H1 (cell line): Measurements from ENCODE around the gene ERVV-1. TPM values are rescaled to one million over a fixed set of nuclear protein-coding genes. Genes with fewer than 3 reads are reported as not detected.

Experiments used
- CTCF ChIA-PET: fragments of 300-600 bp; sonication (Branson Sonifier 250); formaldehyde crosslinking; loops from one replicate; lab custom pipeline; 2021; ENCODE audit not compliant: partially characterized antibody; lab: Charles Lee
- POLR2A ChIA-PET: fragments of 300-600 bp; sonication (Branson Sonifier 250); formaldehyde crosslinking; loops from one replicate; lab custom pipeline; 2021; ENCODE audit warnings: inconsistent platforms; ENCODE audit not compliant: partially characterized antibody; lab: Charles Lee
- DNase-seq, 2 experiments: peaks; one replicate each; pipeline versions ENCODE4 v3.0.0 to v3.0.0-alpha.2; 2010 to 2022; ENCODE audit warnings: low spot score in 2 of 2, low read depth in 1 of 2, mixed read lengths in 1 of 2
- FAIRE-seq: peaks from 2 replicates; lab custom pipeline; 2011; peaks lifted over from hg19 to GRCh38; lab: Jason Lieb, UNC
- H2AFZ ChIP-seq: 2 replicates; pipeline ENCODE4 v1.8.1; 2012; ENCODE audit warnings: low read length, inconsistent platforms
- H2AK5ac ChIP-seq: 2 replicates; pipeline ENCODE4 v1.6.1; 2013; ENCODE audit warnings: low read depth, low read length
- H2BK120ac ChIP-seq: replicated peaks from 2 replicates; pipeline ENCODE3; 2013; ENCODE audit warnings: low read depth, low read length, inconsistent platforms
- H2BK12ac ChIP-seq: 2 replicates; pipeline ENCODE4 v1.6.1; 2013; ENCODE audit warnings: low read depth, low read length
- H2BK15ac ChIP-seq: 2 replicates; pipeline ENCODE4 v1.6.1; 2013; ENCODE audit warnings: low read length
- H2BK20ac ChIP-seq: 2 replicates; pipeline ENCODE4 v1.6.1; 2013; ENCODE audit warnings: low read length
- H2BK5ac ChIP-seq: 2 replicates; pipeline ENCODE4 v1.6.1; 2013; ENCODE audit warnings: low read depth, low read length
- H3K14ac ChIP-seq: 2 replicates; pipeline ENCODE4 v1.6.1; 2013; ENCODE audit warnings: inconsistent platforms; ENCODE audit not compliant: insufficient read length
- H3K18ac ChIP-seq: 2 replicates; pipeline ENCODE4 v1.6.1; 2013; ENCODE audit warnings: low read length; ENCODE audit errors: extremely low read depth
- H3K23ac ChIP-seq: 2 replicates; pipeline ENCODE4 v1.6.1; 2013; ENCODE audit warnings: inconsistent platforms; ENCODE audit not compliant: insufficient read length
- H3K23me2 ChIP-seq: 2 replicates; pipeline ENCODE4 v1.6.1; 2013; ENCODE audit warnings: low read depth, low read length
- H3K27ac ChIP-seq: 2 replicates; pipeline ENCODE4 v1.6.1; 2011; ENCODE audit warnings: low read depth, low read length, inconsistent platforms
- H3K27me3 ChIP-seq, 4 experiments: replicated peaks in 1 of 4; 1 replicate in 1 of 4; 2 replicates in 3 of 4; pipeline versions ENCODE4 v1.6.1 to v1.8.1; 2011 to 2013; ENCODE audit warnings: low read length in 3 of 4, mild to moderate bottlenecking in 3 of 4, inconsistent platforms in 2 of 4, mixed read lengths in 2 of 4, moderate library complexity in 1 of 4; ENCODE audit not compliant: control insufficient read depth in 3 of 4, insufficient read depth in 3 of 4; ENCODE audit errors: extremely low read depth in 1 of 4
- H3K36me3 ChIP-seq, 4 experiments: 2 replicates each; pipeline versions ENCODE4 v1.6.1 to v1.8.1; 2011 to 2013; ENCODE audit warnings: mild to moderate bottlenecking in 4 of 4, low read length in 3 of 4, moderate library complexity in 2 of 4, control low read depth in 1 of 4, inconsistent platforms in 1 of 4; ENCODE audit not compliant: insufficient read depth in 4 of 4, control insufficient read depth in 2 of 4
- H3K4ac ChIP-seq: replicated peaks from 2 replicates; pipeline ENCODE3; 2013; ENCODE audit warnings: low read length, low read depth, mixed read lengths, inconsistent platforms; ENCODE audit not compliant: insufficient read length
- H3K4me1 ChIP-seq, 4 experiments: replicated peaks in 1 of 4; 1 replicate in 1 of 4; 2 replicates in 3 of 4; pipeline versions ENCODE4 v1.6.1 to v1.8.1; 2011 to 2013; ENCODE audit warnings: low read length in 3 of 4, inconsistent platforms in 2 of 4, mixed read lengths in 1 of 4; ENCODE audit not compliant: insufficient read depth in 4 of 4, control insufficient read depth in 3 of 4
- H3K4me2 ChIP-seq, 2 experiments: 2 replicates each; pipeline versions ENCODE4 v1.6.1 to v1.8.1; 2011 to 2013; ENCODE audit warnings: low read depth in 2 of 2, low read length in 2 of 2, control low read depth in 1 of 2, inconsistent platforms in 1 of 2, mild to moderate bottlenecking in 1 of 2; ENCODE audit not compliant: insufficient read depth in 1 of 2
- H3K4me3 ChIP-seq, 4 experiments: fragments of 200-600, 300-600 bp in 1 of 4; sonication (generic), shearing (Covaris generic), sonication (Bioruptor Twin) in 1 of 4; 2 replicates each; pipeline versions ENCODE4 v1.5.1 to v1.8.1; 2011 to 2016; ENCODE audit warnings: low read length in 4 of 4, low read depth in 3 of 4, control low read depth in 2 of 4, inconsistent platforms in 2 of 4, mild to moderate bottlenecking in 2 of 4, mixed read lengths in 1 of 4, moderate library complexity in 1 of 4; ENCODE audit not compliant: insufficient read depth in 2 of 4; ENCODE audit errors: extremely low read depth in 1 of 4
- H3K56ac ChIP-seq: replicated peaks from 2 replicates; pipeline ENCODE3; 2013; ENCODE audit warnings: low read depth, mild to moderate bottlenecking, mixed read lengths, low read length, inconsistent platforms; ENCODE audit not compliant: insufficient read length
- H3K79me1 ChIP-seq: 2 replicates; pipeline ENCODE4 v1.6.1; 2013; ENCODE audit warnings: low read depth, low read length, control low read depth
- H3K79me2 ChIP-seq, 2 experiments: 2 replicates each; pipeline versions ENCODE4 v1.6.1 to v1.8.1; 2012 to 2013; ENCODE audit warnings: low read length in 2 of 2, mild to moderate bottlenecking in 2 of 2, inconsistent platforms in 1 of 2; ENCODE audit not compliant: insufficient read depth in 2 of 2, control insufficient read depth in 1 of 2
- H3K9ac ChIP-seq, 4 experiments: replicated peaks in 1 of 4; 1 replicate in 1 of 4; 2 replicates in 3 of 4; pipeline versions ENCODE4 v1.6.1 to v1.8.1; 2011 to 2013; ENCODE audit warnings: low read depth in 3 of 4, low read length in 3 of 4, control low read depth in 2 of 4, mild to moderate bottlenecking in 2 of 4, moderate library complexity in 2 of 4, inconsistent platforms in 1 of 4; ENCODE audit errors: extremely low read depth in 1 of 4
- H3K9me3 ChIP-seq, 2 experiments: 2 replicates each; pipeline versions ENCODE4 v1.6.1 to v1.8.1; 2012 to 2013; ENCODE audit warnings: mild to moderate bottlenecking in 2 of 2, moderate library complexity in 2 of 2, control low read depth in 1 of 2, inconsistent platforms in 1 of 2, low read depth in 1 of 2, low read length in 1 of 2, mixed read lengths in 1 of 2; ENCODE audit not compliant: insufficient read depth in 2 of 2
- H4K20me1 ChIP-seq, 2 experiments: replicated peaks in 1 of 2; 2 replicates each; pipeline versions ENCODE3 to v1.8.1; 2011 to 2013; ENCODE audit warnings: inconsistent platforms in 2 of 2, low read length in 2 of 2, mild to moderate bottlenecking in 1 of 2; ENCODE audit not compliant: insufficient read depth in 2 of 2, control insufficient read depth in 1 of 2
- H4K5ac ChIP-seq: 2 replicates; pipeline ENCODE4 v1.6.1; 2013; ENCODE audit warnings: low read length, low read depth, mixed read lengths, inconsistent platforms; ENCODE audit not compliant: insufficient read length
- H4K8ac ChIP-seq: 2 replicates; pipeline ENCODE4 v1.8.0; 2013; ENCODE audit warnings: mild to moderate bottlenecking, moderate library complexity, low read length, inconsistent platforms; ENCODE audit not compliant: insufficient read depth; ENCODE audit errors: extremely low read depth
- H4K91ac ChIP-seq: replicated peaks from 2 replicates; pipeline ENCODE3; 2013; ENCODE audit warnings: low read length, mixed read lengths, inconsistent platforms; ENCODE audit not compliant: insufficient read length
- ATF3 ChIP-seq: IDR thresholded peaks from 2 replicates; pipeline ENCODE4 v1.6.1; 2011; ENCODE audit warnings: low read depth, mild to moderate bottlenecking, low read length; ENCODE audit not compliant: insufficient read depth
- CBX8 ChIP-seq: fragments of 300-800, 300-1000 bp; sonication (generic); IDR thresholded peaks from 2 replicates; pipeline ENCODE4 v1.7.1; 2016; ENCODE audit warnings: low read depth, low read length, borderline replicate concordance
- CHD1 ChIP-seq: IDR thresholded peaks from 2 replicates; pipeline ENCODE4 v1.6.1; 2012; ENCODE audit warnings: low read depth, low read length, improper control_type of control experiment
- KDM1A ChIP-seq: fragments of 200-600, 300-600 bp; sonication (generic); IDR thresholded peaks from 2 replicates; pipeline ENCODE4 v1.7.1; 2016; ENCODE audit warnings: mild to moderate bottlenecking, low read length, borderline replicate concordance
- NANOG ChIP-seq: IDR thresholded peaks from 2 replicates; pipeline ENCODE4 v1.6.1; 2011; ENCODE audit warnings: low read length, low read depth, mild to moderate bottlenecking, inconsistent platforms; ENCODE audit not compliant: insufficient read depth, poor library complexity, severe bottlenecking
- POLR2A ChIP-seq, 2 experiments: IDR thresholded peaks; 1 replicate in 1 of 2; 2 replicates in 1 of 2; pipeline ENCODE4 v1.6.1; 2011; ENCODE audit warnings: low read depth in 2 of 2, low read length in 2 of 2, mild to moderate bottlenecking in 2 of 2; ENCODE audit errors: control extremely low read depth in 1 of 2
- RAD21 ChIP-seq, 2 experiments: IDR thresholded peaks in 1 of 2; conservative IDR thresholded peaks in 1 of 2; 2 replicates each; pipeline ENCODE4 v1.6.1; 2011; ENCODE audit warnings: low read depth in 2 of 2, low read length in 2 of 2, improper control_type of control experiment in 1 of 2, inconsistent platforms in 1 of 2, mild to moderate bottlenecking in 1 of 2, moderate library complexity in 1 of 2
- SIN3A ChIP-seq, 2 experiments: IDR thresholded peaks in 1 of 2; conservative IDR thresholded peaks in 1 of 2; 2 replicates each; pipeline ENCODE4 v1.6.1; 2011 to 2012; ENCODE audit warnings: low read length in 2 of 2, improper control_type of control experiment in 1 of 2, low read depth in 1 of 2, mild to moderate bottlenecking in 1 of 2
- SUZ12 ChIP-seq: fragments of 200-600 bp; sonication (generic); IDR thresholded peaks from 2 replicates; pipeline ENCODE4 v1.6.1; 2012; ENCODE audit warnings: mild to moderate bottlenecking, inconsistent platforms, low read length, moderate library complexity, mixed read lengths
- TBP ChIP-seq: IDR thresholded peaks from 2 replicates; pipeline ENCODE4 v1.6.1; 2011; ENCODE audit warnings: low read depth, low read length, improper control_type of control experiment
- TCF12 ChIP-seq: IDR thresholded peaks from 2 replicates; pipeline ENCODE4 v1.6.1; 2011; ENCODE audit warnings: low read depth, mild to moderate bottlenecking, low read length
- YY1 ChIP-seq: IDR thresholded peaks from 2 replicates; pipeline ENCODE4 v1.6.1; 2011; ENCODE audit warnings: low read depth, mild to moderate bottlenecking, low read length
- WGBS, 2 experiments: shearing (Covaris generic) in 1 of 2; methylation state at CpG; one replicate each; pipeline versions ENCODE4 v1.1.6 to v1.1.7; 2013 to 2015; ENCODE audit warnings: low lambda C conversion rate in 2 of 2, mixed read lengths in 2 of 2, inconsistent platforms in 1 of 2, low coverage in 1 of 2, missing lambda C conversion rate in 1 of 2; ENCODE audit not compliant: insufficient replicate concordance in 2 of 2, insufficient coverage in 1 of 2, insufficient read length in 1 of 2; ENCODE audit errors: extremely low coverage in 1 of 2, missing lambda C conversion rate in 1 of 2; 5-methylcytosine and 5-hydroxymethylcytosine counted together
- polyA plus RNA-seq, 7 experiments: library from polyadenylated mRNA; depleted of rRNA in 3 of 7; stranded (reverse) in 5 of 7; unstranded in 2 of 7; fragments of >200 nt in 5 of 7; fragments of 200-250 nt in 2 of 7; gene quantifications; 1 replicate in 5 of 7; 2 replicates in 1 of 7; 4 replicates in 1 of 7; pipeline versions ENCODE4 v1.2.1 to v1.2.3, GENCODE V29; 2011 to 2013; ENCODE audit warnings: missing spikeins in 2 of 7, mixed read lengths in 2 of 7
- total RNA-seq: library from RNA; stranded (reverse); fragmentation: NEBNext Ultra II Directional; extraction: Animal tissue kit (Norgen Biotek cat#: 25700); gene quantifications from 2 replicates; pipeline ENCODE4 v1.2.1, GENCODE V29; 2021
- TF ChIP-seq, protein P1 (sequence below): IDR thresholded peaks from 2 replicates; pipeline ENCODE4 v1.6.1; 2012; ENCODE audit warnings: inconsistent platforms

The ERVV-1 gene
- total and polyA plus RNA-seq, 2 of the 8 experiments (the other 6 are each of a cell fraction or from before 2014, with no cell fraction given) = not detected

GRCh38 chr19:53019684-53020083 is 6.0 kb downstream of the ERVV-1 start:
- Histone ChIP-seq H3K14ac (no peak overlapping the region), H3K4me2 (no peak overlapping the region), H2BK5ac (no peak overlapping the region), H4K5ac (no peak overlapping the region), H3K27me3 (no peaks in the 10 kb centered on the region), H3K4me1 (no peaks in the 10 kb centered on the region), H4K20me1 (no peaks in the 10 kb centered on the region), H3K79me2 (no peaks in the 10 kb centered on the region), H3K27ac (no peak overlapping the region), H3K9ac (no peak overlapping the region), H3K23ac (no peak overlapping the region), H3K18ac (no peak overlapping the region), H2BK20ac (no peak overlapping the region), H3K79me1 (no peaks in the 10 kb centered on the region), H2AK5ac (no peak overlapping the region), H2BK15ac (no peak overlapping the region), H4K8ac (no peak overlapping the region), H3K4ac (no peak overlapping the region), H3K23me2 (no peaks in the 10 kb centered on the region), H2BK120ac (no peak overlapping the region), H3K4me3 (no peak overlapping the region), H3K9me3 (no peaks in the 10 kb centered on the region), H4K91ac (no peak overlapping the region), H3K36me3 (no peaks in the 10 kb centered on the region), H2BK12ac (no peak overlapping the region), H3K56ac (no peak overlapping the region), H2AFZ (no peak overlapping the region)
- FAIRE-seq (peak; percentile 65), DNase-seq (peak; percentile 47 to 74)
- CTCF ChIA-PET = interaction anchor here (0.8 to 5.0 kb wide), 23 partner anchors 9 to 704 kb away, joined by 3 to 43 read pairs (median 5); no protein-coding TSS in a partner anchor
- WGBS, 2 experiments = 0% methylated on average over 1 of the region's 1 CpG; no CpG with 5 or more reads in 1 of the 2 experiments
- POLR2A ChIA-PET = no interaction called here
- TF ChIP-seq CBX8 (no peak), NANOG (no peak), RAD21 (IDR thresholded peaks at IDR 0.05 in 1 of 2, conservative IDR thresholded peaks at IDR 0.05 in 1 of 2; ENCODE audit: low read depth in 2 of 2, low read length in 2 of 2) (peak; percentile 87 to 93), POLR2A (IDR thresholded peaks at IDR 0.05; ENCODE audit: control extremely low read depth in 1 of 2, low read depth in 2 of 2, low read length in 2 of 2) (no peak), KDM1A (no peak), SUZ12 (no peak), SIN3A (conservative IDR thresholded peaks at IDR 0.05 in 1 of 2, IDR thresholded peaks at IDR 0.05 in 1 of 2; ENCODE audit: low read depth in 1 of 2, low read length in 2 of 2) (no peak), CHD1 (no peak), ATF3 (no peak), TCF12 (no peak), TBP (no peak; the same call in 1 of the 2 replicates), YY1 (peak; percentile 32; the same call in 1 of the 2 replicates)
- TF ChIP-seq, protein P1, sequence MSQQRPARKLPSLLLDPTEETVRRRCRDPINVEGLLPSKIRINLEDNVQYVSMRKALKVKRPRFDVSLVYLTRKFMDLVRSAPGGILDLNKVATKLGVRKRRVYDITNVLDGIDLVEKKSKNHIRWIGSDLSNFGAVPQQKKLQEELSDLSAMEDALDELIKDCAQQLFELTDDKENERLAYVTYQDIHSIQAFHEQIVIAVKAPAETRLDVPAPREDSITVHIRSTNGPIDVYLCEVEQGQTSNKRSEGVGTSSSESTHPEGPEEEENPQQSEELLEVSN = no peak
